Testis (tissue), 3 donors: Measurements from ENCODE around the gene KCNC3. TPM values are rescaled to one million over a fixed set of nuclear protein-coding genes. Genes with fewer than 3 reads are reported as not detected.

Experiments used
- DNase-seq: peaks from one replicate; pipeline ENCODE4 v3.0.0-alpha.2; 2019
- H3K27ac ChIP-seq, 2 donors: fragments of 200-600 bp; sonication (generic); one replicate each; pipeline ENCODE4 v1.5.1; 2019
- H3K27me3 ChIP-seq: fragments of 200-600 bp; sonication (generic); one replicate; pipeline ENCODE4 v1.5.1; 2019
- H3K36me3 ChIP-seq: fragments of 200-600 bp; sonication (generic); one replicate; pipeline ENCODE4 v1.5.1; 2017; ENCODE audit warnings: low read depth; ENCODE audit errors: missing control alignments
- H3K4me1 ChIP-seq: fragments of 200-600 bp; sonication (generic); one replicate; pipeline ENCODE4 v1.5.1; 2019
- H3K4me3 ChIP-seq, 2 donors: fragments of 200-600 bp; sonication (generic); one replicate each; pipeline ENCODE4 v1.5.1; 2017 to 2019
- H3K9me3 ChIP-seq: fragments of 200-600 bp; sonication (generic); one replicate; pipeline ENCODE4 v1.5.1; 2017
- POLR2A ChIP-seq: fragments of 450-650 bp; IDR thresholded peaks from one replicate; pipeline ENCODE4 v1.6.1; 2017; ENCODE audit warnings: antibody characterized with exemption, mild to moderate bottlenecking, moderate library complexity
- WGBS, 2 donors: methylation state at CpG; one replicate each; pipeline ENCODE4 v1.1.5; 2018; 5-methylcytosine and 5-hydroxymethylcytosine counted together
- intact Hi-C: fragments of 100-400 bp; cut with DNase I; formaldehyde crosslinking; loops from one replicate; pipeline ENCODE4 v1.15.1; 2023; ENCODE audit warnings: low total_unique reads
- polyA plus RNA-seq: library from polyadenylated mRNA; stranded (reverse); fragments of 350-450 nt; fragmentation: Illumina TruSeq; extraction: RNeasy Lipid Tissue Mini Kit (QIAGEN cat#74804); gene quantifications from one replicate; pipeline ENCODE4 v1.2.3, GENCODE V29; 2014; ENCODE audit warnings: low read depth, low replicate concordance; ENCODE audit not compliant: insufficient read depth
- total RNA-seq, 2 donors: library from RNA; depleted of rRNA; stranded (reverse); fragments of >200 nt; gene quantifications; one replicate each; pipeline ENCODE4 v1.2.3, GENCODE V29; 2016
- TF ChIP-seq, protein P1 (sequence below), 3 experiments: fragments of 450-650 bp in 2 of 3; fragments of 200-600 bp in 1 of 3; sonication (generic) in 1 of 3; IDR thresholded peaks; one replicate each; pipeline ENCODE4 v1.5.1; 2016 to 2019; ENCODE audit warnings: antibody characterized with exemption in 3 of 3, mild to moderate bottlenecking in 2 of 3, moderate library complexity in 1 of 3

KCNC3 gene
- total and polyA plus RNA-seq, 3 donors from 2014 or later: 6.9 to 16.0 (median 7.7) TPM

DNA sequence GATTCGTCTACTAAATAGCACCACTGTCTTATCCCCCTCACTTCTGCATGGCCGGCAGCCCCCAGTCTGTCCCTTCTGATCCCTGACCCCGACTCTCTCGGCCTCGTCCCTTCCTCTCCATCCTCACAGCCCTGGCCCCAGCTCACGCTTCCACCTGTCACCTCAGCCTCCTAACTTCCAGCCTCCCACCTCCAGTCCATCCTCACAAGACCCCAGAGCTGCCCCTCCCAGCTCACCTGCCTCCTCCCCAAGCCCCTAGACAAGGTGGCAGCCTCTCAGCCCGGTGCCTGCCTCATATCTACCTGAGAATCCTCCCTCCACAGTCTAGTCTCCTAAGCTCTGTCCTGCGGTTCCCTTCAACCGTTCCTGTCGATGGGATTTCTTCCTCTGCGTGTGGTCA lies 10.0 kb downstream of the KCNC3 start:
- Histone ChIP-seq H3K36me3 (no peaks in the 10 kb centered on the region), H3K4me3 (no peak overlapping the region), H3K27ac (no peak overlapping the region), H3K27me3 (no peaks in the 10 kb centered on the region), H3K9me3 (no peaks in the 10 kb centered on the region), H3K4me1 (no peaks in the 10 kb centered on the region)
- no peak for DNase-seq
- TF ChIP-seq, protein P1, sequence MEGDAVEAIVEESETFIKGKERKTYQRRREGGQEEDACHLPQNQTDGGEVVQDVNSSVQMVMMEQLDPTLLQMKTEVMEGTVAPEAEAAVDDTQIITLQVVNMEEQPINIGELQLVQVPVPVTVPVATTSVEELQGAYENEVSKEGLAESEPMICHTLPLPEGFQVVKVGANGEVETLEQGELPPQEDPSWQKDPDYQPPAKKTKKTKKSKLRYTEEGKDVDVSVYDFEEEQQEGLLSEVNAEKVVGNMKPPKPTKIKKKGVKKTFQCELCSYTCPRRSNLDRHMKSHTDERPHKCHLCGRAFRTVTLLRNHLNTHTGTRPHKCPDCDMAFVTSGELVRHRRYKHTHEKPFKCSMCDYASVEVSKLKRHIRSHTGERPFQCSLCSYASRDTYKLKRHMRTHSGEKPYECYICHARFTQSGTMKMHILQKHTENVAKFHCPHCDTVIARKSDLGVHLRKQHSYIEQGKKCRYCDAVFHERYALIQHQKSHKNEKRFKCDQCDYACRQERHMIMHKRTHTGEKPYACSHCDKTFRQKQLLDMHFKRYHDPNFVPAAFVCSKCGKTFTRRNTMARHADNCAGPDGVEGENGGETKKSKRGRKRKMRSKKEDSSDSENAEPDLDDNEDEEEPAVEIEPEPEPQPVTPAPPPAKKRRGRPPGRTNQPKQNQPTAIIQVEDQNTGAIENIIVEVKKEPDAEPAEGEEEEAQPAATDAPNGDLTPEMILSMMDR (IDR thresholded peaks at IDR 0.05): no peak
- TF ChIP-seq POLR2A: no peak
- intact Hi-C loops: no loop called here
- 80 to 86% methylated on average over 11 of the region's 11 CpGs for WGBS, 2 donors

DNA sequence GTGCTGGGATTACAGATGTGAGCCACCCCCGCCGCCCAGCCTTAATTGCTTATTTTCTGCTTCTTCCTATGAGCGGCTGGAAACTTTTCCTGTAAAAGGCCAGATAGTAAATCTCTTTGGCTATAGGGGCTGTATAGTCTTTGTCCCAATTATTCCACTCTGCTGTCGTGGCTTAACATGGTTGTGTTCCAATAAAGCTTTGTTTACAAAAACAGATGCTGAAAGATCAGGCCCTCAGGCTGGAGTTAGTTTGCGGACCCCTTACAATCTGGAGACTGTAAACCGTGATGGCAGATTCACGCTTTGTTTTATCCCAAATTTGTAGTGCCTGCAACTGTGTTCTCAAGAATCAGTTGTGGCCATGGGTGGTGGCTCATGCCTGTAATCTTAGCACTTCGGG lies 10.7 kb downstream of the KCNC3 start:
- Histone ChIP-seq H3K4me1 (no peaks in the 10 kb centered on the region), H3K27me3 (no peaks in the 10 kb centered on the region), H3K36me3 (no peaks in the 10 kb centered on the region), H3K27ac (no peak overlapping the region), H3K4me3 (no peak overlapping the region), H3K9me3 (no peaks in the 10 kb centered on the region)
- DNase-seq: no peak
- intact Hi-C loops: no loop called here
- TF ChIP-seq, protein P1 (IDR thresholded peaks at IDR 0.05): no peak
- TF ChIP-seq POLR2A: no peak
- 87 to 90% methylated on average over 8 of the region's 8 CpGs for WGBS, 2 donors

DNA sequence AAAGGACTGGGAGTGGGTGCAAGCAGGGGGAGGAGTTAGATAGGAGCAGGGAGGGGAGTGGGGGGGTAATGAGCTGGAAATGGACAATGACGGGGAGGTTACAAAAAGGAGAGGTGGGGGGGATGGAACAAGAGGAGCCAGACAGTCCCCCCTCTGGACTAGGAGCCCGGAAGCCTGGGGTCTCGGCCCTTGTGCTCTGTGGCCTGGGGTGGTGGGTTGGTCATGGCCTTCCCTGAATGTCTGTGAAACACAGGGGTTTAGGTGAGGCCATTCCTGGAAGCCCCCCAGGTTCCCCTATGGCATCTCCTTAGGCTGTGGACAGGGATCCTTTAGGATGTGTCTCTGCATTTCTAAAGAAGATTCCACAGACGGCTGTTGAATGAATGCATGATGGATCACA lies 12.1 kb downstream of the KCNC3 start:
- no peak for TF ChIP-seq POLR2A
- TF ChIP-seq, protein P1 (IDR thresholded peaks at IDR 0.05): no peak
- no peaks in the 10 kb centered on the region for H3K9me3 ChIP-seq
- no peaks in the 10 kb centered on the region for H3K27me3 ChIP-seq
- no peak for DNase-seq
- no peaks in the 10 kb centered on the region for H3K4me1 ChIP-seq
- 64 to 78% methylated on average over 4 of the region's 4 CpGs for WGBS, 2 donors
- H3K27ac ChIP-seq: no peak overlapping the region
- no peaks in the 10 kb centered on the region for H3K36me3 ChIP-seq
- intact Hi-C loops: no loop called here
- H3K4me3 ChIP-seq: no peak overlapping the region

DNA sequence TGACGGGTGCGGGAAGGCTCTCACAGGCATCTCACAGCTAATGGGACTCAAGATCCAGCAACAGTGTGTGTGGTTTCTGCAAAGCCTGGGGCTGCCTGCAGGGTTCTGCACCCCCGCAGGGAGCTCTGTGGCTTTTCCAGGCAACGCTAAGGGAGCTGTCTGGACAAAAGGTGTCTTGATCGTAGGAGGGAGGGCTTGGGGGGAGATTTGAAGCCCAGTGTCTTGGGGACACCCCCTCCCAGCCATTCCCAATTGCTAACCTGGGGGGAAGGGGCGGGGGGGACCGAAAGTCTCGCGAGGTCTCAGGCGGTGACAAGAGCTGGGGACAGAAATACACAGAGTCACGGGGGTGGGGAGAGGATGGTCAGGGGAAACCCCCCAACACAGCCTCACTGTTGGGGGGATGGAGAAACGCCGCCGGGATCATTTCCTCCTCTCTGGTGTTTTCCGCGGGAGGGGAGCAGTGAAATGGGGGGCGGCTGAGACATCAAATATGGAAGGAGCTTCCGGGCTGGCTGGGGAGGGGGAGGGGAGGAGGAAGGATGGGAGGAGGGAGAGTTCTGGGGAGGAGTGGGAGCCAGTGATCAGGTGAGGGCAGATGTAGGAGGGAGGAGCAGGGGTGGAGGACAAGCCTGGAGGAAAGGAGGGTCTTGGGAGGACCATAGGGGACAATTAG lies 13.3 kb downstream of the KCNC3 start:
- H3K9me3 ChIP-seq: no peaks in the 10 kb centered on the region
- DNase-seq: no peak
- H3K27ac ChIP-seq: no peak overlapping the region
- H3K27me3 ChIP-seq: no peaks in the 10 kb centered on the region
- 0 to 2% methylated on average over 18 of the region's 18 CpGs for WGBS, 2 donors
- H3K4me1 ChIP-seq: no peaks in the 10 kb centered on the region
- intact Hi-C loops: no loop called here
- H3K4me3 ChIP-seq: no peak overlapping the region
- TF ChIP-seq POLR2A: no peak
- TF ChIP-seq, protein P1 (IDR thresholded peaks at IDR 0.05): no peak
- H3K36me3 ChIP-seq: no peaks in the 10 kb centered on the region
